GM12878 (cell line): ENCODE data around the gene C1orf198. TPM values are rescaled to one million over a fixed set of nuclear protein-coding genes. Genes with fewer than 3 reads are reported as not detected.

Source experiments
- ATAC-seq: fragments of 200-7000 bp; cut with Tn5 transposase; 3 replicates; pipeline ENCODE4 v1.9.1; 2020; ENCODE audit warnings: mild to moderate bottlenecking, moderate library complexity
- BruUV-seq: library from RNA; stranded (reverse); fragments of 400-500 nt; replicated peaks from 2 replicates; lab custom pipeline; 2021; lab: Mats Ljungman, UMichigan
- CTCF ChIA-PET: fragments of 300-600 bp; sonication (Branson Sonifier 250); formaldehyde crosslinking; extraction: SDS; loops from one replicate; lab custom pipeline; 2021; ENCODE audit warnings: inconsistent platforms; lab: Yijun Ruan, JAX
- POLR2A ChIA-PET: fragments of 350-600 bp; formaldehyde crosslinking; extraction: SDS; loops from one replicate; lab custom pipeline; 2021; ENCODE audit warnings: inconsistent platforms; lab: Charles Lee
- RAD21 ChIA-PET: fragments of 300-600 bp; sonication (Branson Sonifier 250); formaldehyde crosslinking; loops from one replicate; lab custom pipeline; 2023; ENCODE audit warnings: antibody characterized with exemption; ENCODE audit not compliant: unreplicated experiment; lab: Charles Lee
- SMC1A ChIA-PET: fragments of 300-600 bp; sonication (Branson Sonifier 250); formaldehyde crosslinking; loops from one replicate; lab custom pipeline; 2023; ENCODE audit not compliant: unreplicated experiment, uncharacterized antibody; lab: Charles Lee
- DNase-seq: peaks from one replicate; pipeline ENCODE4 v3.0.0-alpha.2; 2011; ENCODE audit warnings: low read depth, low spot score
- FAIRE-seq: peaks from 3 replicates; lab custom pipeline; 2011; peaks lifted over from hg19 to GRCh38; lab: Jason Lieb, UNC
- H2AFZ ChIP-seq: 2 replicates; pipeline ENCODE4 v1.6.0; 2011; ENCODE audit warnings: low read depth, low read length, control low read depth; ENCODE audit not compliant: control insufficient read depth
- H3K27ac ChIP-seq: 2 replicates; pipeline ENCODE4 v1.5.1; 2011; ENCODE audit warnings: control low read depth; ENCODE audit not compliant: control insufficient read depth, insufficient read depth
- H3K27me3 ChIP-seq, 2 experiments: replicated peaks in 1 of 2; 2 replicates each; pipeline versions ENCODE4 v1.6.0 to v1.6.1; 2011; ENCODE audit warnings: low read length in 1 of 2; ENCODE audit not compliant: control insufficient read depth in 2 of 2, insufficient read depth in 2 of 2
- H3K36me3 ChIP-seq, 2 experiments: 2 replicates each; pipeline ENCODE4 v1.5.1; 2011; ENCODE audit warnings: low read length in 1 of 2; ENCODE audit not compliant: control insufficient read depth in 2 of 2, insufficient read depth in 2 of 2
- H3K4me1 ChIP-seq: 2 replicates; pipeline ENCODE4 v1.6.1; 2011; ENCODE audit warnings: mild to moderate bottlenecking, low read length, moderate library complexity, mixed read lengths; ENCODE audit not compliant: control insufficient read depth, insufficient read depth
- H3K4me2 ChIP-seq: 2 replicates; pipeline ENCODE4 v1.6.0; 2011; ENCODE audit warnings: control low read depth; ENCODE audit not compliant: control insufficient read depth, insufficient read depth
- H3K4me3 ChIP-seq: fragments of 200-600 bp; sonication (generic); 2 replicates; pipeline ENCODE4 v1.5.1; 2016
- H3K79me2 ChIP-seq: 2 replicates; pipeline ENCODE4 v1.6.0; 2011; ENCODE audit warnings: low read length; ENCODE audit not compliant: control insufficient read depth, insufficient read depth
- H3K9ac ChIP-seq: 2 replicates; pipeline ENCODE4 v1.8.0; 2011; ENCODE audit warnings: low read length, control low read depth, mixed read lengths; ENCODE audit not compliant: control insufficient read depth, insufficient read depth
- H3K9me3 ChIP-seq: replicated peaks from 3 replicates; pipeline ENCODE4 v1.5.1; 2011; ENCODE audit warnings: mild to moderate bottlenecking, low read length; ENCODE audit not compliant: control insufficient read depth, insufficient read depth
- H4K20me1 ChIP-seq: 2 replicates; pipeline ENCODE4 v1.6.0; 2011; ENCODE audit not compliant: control insufficient read depth, insufficient read depth
- BACH1 ChIP-seq: fragments of 450-650 bp; IDR thresholded peaks from 2 replicates; pipeline ENCODE4 v1.6.1; 2017; ENCODE audit warnings: mild to moderate bottlenecking, borderline replicate concordance
- CHD1 ChIP-seq: IDR thresholded peaks from 2 replicates; pipeline ENCODE4 v1.6.1; 2012; ENCODE audit warnings: low read depth, low read length, improper control_type of control experiment
- CREM ChIP-seq: IDR thresholded peaks from 2 replicates; pipeline ENCODE4 v1.6.1; 2014; ENCODE audit warnings: antibody characterized with exemption, low read depth
- DPF2 ChIP-seq: fragments of 450-650 bp; IDR thresholded peaks from 2 replicates; pipeline ENCODE4 v1.6.1; 2017; ENCODE audit warnings: mild to moderate bottlenecking
- E2F4 ChIP-seq: IDR thresholded peaks from 2 replicates; pipeline ENCODE4 v1.6.1; 2012; ENCODE audit warnings: low read depth, low read length, improper control_type of control experiment
- HCFC1 ChIP-seq: fragments of 150-350 bp; IDR thresholded peaks from 2 replicates; pipeline ENCODE4 v1.6.1; 2014; ENCODE audit warnings: low read length
- PAX5 ChIP-seq: IDR thresholded peaks from 2 replicates; pipeline ENCODE4 v1.6.1; 2011; ENCODE audit warnings: low read depth, low read length, borderline replicate concordance
- POLR2AphosphoS2 ChIP-seq: IDR thresholded peaks from 2 replicates; pipeline ENCODE4 v1.6.1; 2011; ENCODE audit warnings: low read depth, mild to moderate bottlenecking, low read length, improper control_type of control experiment, moderate library complexity
- RELA ChIP-seq: fragments of 450-650 bp; IDR thresholded peaks from 2 replicates; pipeline ENCODE4 v1.8.0; 2014; ENCODE audit warnings: borderline replicate concordance; ENCODE audit not compliant: partially characterized antibody
- RFX5 ChIP-seq: IDR thresholded peaks from 2 replicates; pipeline ENCODE4 v1.6.1; 2011; ENCODE audit warnings: low read depth, low read length, improper control_type of control experiment
- TARDBP ChIP-seq: IDR thresholded peaks from 2 replicates; pipeline ENCODE4 v1.6.1; 2016; ENCODE audit warnings: borderline replicate concordance
- ZNF622 ChIP-seq: fragments of 450-650 bp; IDR thresholded peaks from 2 replicates; pipeline ENCODE4 v1.6.1; 2017; ENCODE audit warnings: mild to moderate bottlenecking, inconsistent platforms
- ZZZ3 ChIP-seq: IDR thresholded peaks from 2 replicates; pipeline ENCODE4 v1.6.1; 2011; ENCODE audit warnings: low read depth; ENCODE audit not compliant: control insufficient read depth, insufficient read length
- WGBS: methylation state at CpG from one replicate; pipeline ENCODE4 v1.1.6; 2016; ENCODE audit warnings: low lambda C conversion rate; ENCODE audit not compliant: insufficient replicate concordance, insufficient coverage; ENCODE audit errors: missing lambda C conversion rate; 5-methylcytosine and 5-hydroxymethylcytosine counted together
- in situ Hi-C: fragments of 300-500 bp; cut with MboI; formaldehyde crosslinking; loops from 9 replicates; pipeline ENCODE4 v1.14.3; 2018; ENCODE audit warnings: mixed read lengths
- intact Hi-C: fragments of 100-400 bp; cut with micrococcal nuclease; formaldehyde crosslinking; loops from one replicate; pipeline ENCODE4 v1.14.2; 2022; ENCODE audit not compliant: unreplicated experiment
- polyA plus RNA-seq, 11 experiments: library from polyadenylated mRNA; depleted of rRNA in 4 of 11; unstranded in 6 of 11; stranded (reverse) in 5 of 11; fragments of >200 nt; fragmentation: Nextera tagmentation in 4 of 11; fragmentation: Illumina TruSeq in 1 of 11; extraction: Ambion mirVana in 4 of 11; extraction: Trizol in 1 of 11; gene quantifications; 1 replicate in 1 of 11; 2 replicates in 10 of 11; pipeline versions ENCODE4 v1.2.1 to v1.2.3, GENCODE V29; 2011 to 2016; ENCODE audit warnings: inconsistent platforms in 2 of 11, missing spikeins in 2 of 11, low read depth in 1 of 11
- total RNA-seq, 4 experiments: library from RNA; depleted of rRNA in 3 of 4; stranded (reverse); fragments of >200 nt in 3 of 4; fragmentation: Illumina TruSeq in 1 of 4; extraction: Trizol in 1 of 4; gene quantifications; 2 replicates each; pipeline versions ENCODE4 v1.2.1 to v1.2.3, GENCODE V29; 2013 to 2021
- TF ChIP-seq, protein P1 (sequence below): fragments of 450-650 bp; IDR thresholded peaks from 2 replicates; pipeline ENCODE4 v1.6.1; 2018; ENCODE audit warnings: borderline replicate concordance, mild to moderate bottlenecking; ENCODE audit not compliant: partially characterized antibody
- TF ChIP-seq, protein P2 (sequence below): IDR thresholded peaks from 2 replicates; pipeline ENCODE4 v1.6.1; 2012; ENCODE audit warnings: mild to moderate bottlenecking, low read depth, low read length

The C1orf198 gene
- total and polyA plus RNA-seq, 10 of the 15 experiments (the other 5 are each of a cell fraction or from before 2014, with no cell fraction given): 0.16 to 2.8 (median 1.1) TPM

DNA sequence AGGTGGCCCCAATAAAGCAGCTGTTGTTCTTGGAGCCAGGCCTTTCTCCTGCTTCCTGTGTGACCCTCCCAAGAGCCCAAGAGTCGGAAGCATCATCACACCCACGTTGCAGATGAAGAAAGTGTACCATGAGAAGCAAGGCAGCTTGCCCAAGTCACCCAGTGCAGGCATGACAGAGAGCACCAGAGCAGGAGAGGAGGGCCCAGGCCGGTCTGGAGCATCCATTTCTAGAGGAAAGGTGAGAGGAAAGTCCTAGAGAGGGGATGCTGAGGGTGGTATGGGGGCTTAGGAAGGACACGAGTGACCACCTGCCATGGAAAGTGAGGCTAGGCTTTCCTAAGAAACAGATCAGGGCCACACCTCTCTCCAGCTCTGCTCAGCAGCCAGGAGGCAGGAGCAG lies 47.0 kb downstream of the C1orf198 start:
- intact Hi-C loops: no loop called here

More for the DNA sequence above, 47.0 kb downstream of the C1orf198 start:
- WGBS: 0% methylated on average over 4 of the region's 4 CpGs
- ChIA-PET POLR2A (no interaction called here), RAD21 (no interaction called here), SMC1A (no interaction called here), CTCF (no interaction called here)
- H4K20me1 ChIP-seq: no peaks in the 10 kb centered on the region
- H3K9me3 ChIP-seq: no peaks in the 10 kb centered on the region
- H3K27ac ChIP-seq: no peak overlapping the region
- ATAC-seq: no peak
- no peaks in the 10 kb centered on the region for H3K79me2 ChIP-seq
- H3K9ac ChIP-seq: no peak overlapping the region
- TF ChIP-seq DPF2 (no peak), RFX5 (no peak), CHD1 (no peak), PAX5 (no peak), HCFC1 (no peak), CREM (no peak), ZZZ3 (no peak), BACH1 (no peak), POLR2AphosphoS2 (no peak), RELA (no peak), ZNF622 (no peak), TARDBP (no peak), E2F4 (no peak)
- TF ChIP-seq, protein P1, sequence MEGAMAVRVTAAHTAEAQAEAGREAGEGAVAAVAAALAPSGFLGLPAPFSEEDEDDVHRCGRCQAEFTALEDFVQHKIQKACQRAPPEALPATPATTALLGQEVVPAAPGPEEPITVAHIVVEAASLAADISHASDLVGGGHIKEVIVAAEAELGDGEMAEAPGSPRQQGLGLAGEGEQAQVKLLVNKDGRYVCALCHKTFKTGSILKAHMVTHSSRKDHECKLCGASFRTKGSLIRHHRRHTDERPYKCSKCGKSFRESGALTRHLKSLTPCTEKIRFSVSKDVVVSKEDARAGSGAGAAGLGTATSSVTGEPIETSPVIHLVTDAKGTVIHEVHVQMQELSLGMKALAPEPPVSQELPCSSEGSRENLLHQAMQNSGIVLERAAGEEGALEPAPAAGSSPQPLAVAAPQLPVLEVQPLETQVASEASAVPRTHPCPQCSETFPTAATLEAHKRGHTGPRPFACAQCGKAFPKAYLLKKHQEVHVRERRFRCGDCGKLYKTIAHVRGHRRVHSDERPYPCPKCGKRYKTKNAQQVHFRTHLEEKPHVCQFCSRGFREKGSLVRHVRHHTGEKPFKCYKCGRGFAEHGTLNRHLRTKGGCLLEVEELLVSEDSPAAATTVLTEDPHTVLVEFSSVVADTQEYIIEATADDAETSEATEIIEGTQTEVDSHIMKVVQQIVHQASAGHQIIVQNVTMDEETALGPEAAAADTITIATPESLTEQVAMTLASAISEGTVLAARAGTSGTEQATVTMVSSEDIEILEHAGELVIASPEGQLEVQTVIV: no peak
- TF ChIP-seq, protein P2, sequence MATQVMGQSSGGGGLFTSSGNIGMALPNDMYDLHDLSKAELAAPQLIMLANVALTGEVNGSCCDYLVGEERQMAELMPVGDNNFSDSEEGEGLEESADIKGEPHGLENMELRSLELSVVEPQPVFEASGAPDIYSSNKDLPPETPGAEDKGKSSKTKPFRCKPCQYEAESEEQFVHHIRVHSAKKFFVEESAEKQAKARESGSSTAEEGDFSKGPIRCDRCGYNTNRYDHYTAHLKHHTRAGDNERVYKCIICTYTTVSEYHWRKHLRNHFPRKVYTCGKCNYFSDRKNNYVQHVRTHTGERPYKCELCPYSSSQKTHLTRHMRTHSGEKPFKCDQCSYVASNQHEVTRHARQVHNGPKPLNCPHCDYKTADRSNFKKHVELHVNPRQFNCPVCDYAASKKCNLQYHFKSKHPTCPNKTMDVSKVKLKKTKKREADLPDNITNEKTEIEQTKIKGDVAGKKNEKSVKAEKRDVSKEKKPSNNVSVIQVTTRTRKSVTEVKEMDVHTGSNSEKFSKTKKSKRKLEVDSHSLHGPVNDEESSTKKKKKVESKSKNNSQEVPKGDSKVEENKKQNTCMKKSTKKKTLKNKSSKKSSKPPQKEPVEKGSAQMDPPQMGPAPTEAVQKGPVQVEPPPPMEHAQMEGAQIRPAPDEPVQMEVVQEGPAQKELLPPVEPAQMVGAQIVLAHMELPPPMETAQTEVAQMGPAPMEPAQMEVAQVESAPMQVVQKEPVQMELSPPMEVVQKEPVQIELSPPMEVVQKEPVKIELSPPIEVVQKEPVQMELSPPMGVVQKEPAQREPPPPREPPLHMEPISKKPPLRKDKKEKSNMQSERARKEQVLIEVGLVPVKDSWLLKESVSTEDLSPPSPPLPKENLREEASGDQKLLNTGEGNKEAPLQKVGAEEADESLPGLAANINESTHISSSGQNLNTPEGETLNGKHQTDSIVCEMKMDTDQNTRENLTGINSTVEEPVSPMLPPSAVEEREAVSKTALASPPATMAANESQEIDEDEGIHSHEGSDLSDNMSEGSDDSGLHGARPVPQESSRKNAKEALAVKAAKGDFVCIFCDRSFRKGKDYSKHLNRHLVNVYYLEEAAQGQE: no peak
- in situ Hi-C loops: no loop called here
- H3K4me2 ChIP-seq: no peak overlapping the region
- no peak overlapping the region for H3K4me3 ChIP-seq
- no peaks in the 10 kb centered on the region for H3K4me1 ChIP-seq
- no TSS peak for BruUV-seq
- no peak overlapping the region for H2AFZ ChIP-seq
- H3K27me3 ChIP-seq: peaks cover 0 to 2% of the 10 kb centered on the region in 2 experiments; a peak in 1 of 4 replicates
- H3K36me3 ChIP-seq: no peaks in the 10 kb centered on the region
- FAIRE-seq: no peak
- DNase-seq: no peak
